ENCODE measurements around the gene NDUFS4.

DNA sequence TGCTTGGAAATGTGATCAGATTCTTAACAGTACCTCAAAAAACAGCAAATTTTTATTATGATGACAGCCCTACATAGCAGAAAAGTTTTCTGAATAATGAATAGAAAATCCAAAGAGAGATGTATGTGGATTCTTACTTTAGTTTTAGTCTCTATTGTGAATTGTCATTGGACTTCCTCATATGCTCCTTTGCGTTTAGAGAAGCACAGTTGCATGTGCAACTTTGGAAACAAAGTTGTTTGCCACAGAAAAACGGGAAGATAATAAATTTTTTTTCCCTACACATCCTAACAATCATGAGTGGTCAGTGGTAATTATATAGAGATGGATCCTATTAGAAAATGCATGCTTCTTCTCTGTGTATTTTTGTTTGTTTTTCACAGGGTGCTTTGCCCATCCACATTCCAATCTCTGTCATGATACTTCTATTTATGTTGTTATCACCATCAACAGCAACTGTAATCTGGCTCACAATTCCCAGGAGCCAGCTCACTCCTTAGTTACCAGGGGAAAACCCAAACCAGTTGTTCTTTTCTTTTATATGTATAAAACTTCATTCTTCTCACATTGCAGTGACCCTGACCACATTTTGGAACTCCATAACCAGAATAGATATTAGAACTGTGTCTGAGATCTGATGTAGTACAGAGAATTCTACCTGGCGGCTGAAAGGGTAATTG is 118.7 kb downstream of the NDUFS4 start:
- TF ChIP-seq, protein P1, sequence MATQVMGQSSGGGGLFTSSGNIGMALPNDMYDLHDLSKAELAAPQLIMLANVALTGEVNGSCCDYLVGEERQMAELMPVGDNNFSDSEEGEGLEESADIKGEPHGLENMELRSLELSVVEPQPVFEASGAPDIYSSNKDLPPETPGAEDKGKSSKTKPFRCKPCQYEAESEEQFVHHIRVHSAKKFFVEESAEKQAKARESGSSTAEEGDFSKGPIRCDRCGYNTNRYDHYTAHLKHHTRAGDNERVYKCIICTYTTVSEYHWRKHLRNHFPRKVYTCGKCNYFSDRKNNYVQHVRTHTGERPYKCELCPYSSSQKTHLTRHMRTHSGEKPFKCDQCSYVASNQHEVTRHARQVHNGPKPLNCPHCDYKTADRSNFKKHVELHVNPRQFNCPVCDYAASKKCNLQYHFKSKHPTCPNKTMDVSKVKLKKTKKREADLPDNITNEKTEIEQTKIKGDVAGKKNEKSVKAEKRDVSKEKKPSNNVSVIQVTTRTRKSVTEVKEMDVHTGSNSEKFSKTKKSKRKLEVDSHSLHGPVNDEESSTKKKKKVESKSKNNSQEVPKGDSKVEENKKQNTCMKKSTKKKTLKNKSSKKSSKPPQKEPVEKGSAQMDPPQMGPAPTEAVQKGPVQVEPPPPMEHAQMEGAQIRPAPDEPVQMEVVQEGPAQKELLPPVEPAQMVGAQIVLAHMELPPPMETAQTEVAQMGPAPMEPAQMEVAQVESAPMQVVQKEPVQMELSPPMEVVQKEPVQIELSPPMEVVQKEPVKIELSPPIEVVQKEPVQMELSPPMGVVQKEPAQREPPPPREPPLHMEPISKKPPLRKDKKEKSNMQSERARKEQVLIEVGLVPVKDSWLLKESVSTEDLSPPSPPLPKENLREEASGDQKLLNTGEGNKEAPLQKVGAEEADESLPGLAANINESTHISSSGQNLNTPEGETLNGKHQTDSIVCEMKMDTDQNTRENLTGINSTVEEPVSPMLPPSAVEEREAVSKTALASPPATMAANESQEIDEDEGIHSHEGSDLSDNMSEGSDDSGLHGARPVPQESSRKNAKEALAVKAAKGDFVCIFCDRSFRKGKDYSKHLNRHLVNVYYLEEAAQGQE (IDR thresholded peaks at IDR 0.05; ENCODE audit: low read depth, low read length), result no peak
- TF ChIP-seq, protein P2, sequence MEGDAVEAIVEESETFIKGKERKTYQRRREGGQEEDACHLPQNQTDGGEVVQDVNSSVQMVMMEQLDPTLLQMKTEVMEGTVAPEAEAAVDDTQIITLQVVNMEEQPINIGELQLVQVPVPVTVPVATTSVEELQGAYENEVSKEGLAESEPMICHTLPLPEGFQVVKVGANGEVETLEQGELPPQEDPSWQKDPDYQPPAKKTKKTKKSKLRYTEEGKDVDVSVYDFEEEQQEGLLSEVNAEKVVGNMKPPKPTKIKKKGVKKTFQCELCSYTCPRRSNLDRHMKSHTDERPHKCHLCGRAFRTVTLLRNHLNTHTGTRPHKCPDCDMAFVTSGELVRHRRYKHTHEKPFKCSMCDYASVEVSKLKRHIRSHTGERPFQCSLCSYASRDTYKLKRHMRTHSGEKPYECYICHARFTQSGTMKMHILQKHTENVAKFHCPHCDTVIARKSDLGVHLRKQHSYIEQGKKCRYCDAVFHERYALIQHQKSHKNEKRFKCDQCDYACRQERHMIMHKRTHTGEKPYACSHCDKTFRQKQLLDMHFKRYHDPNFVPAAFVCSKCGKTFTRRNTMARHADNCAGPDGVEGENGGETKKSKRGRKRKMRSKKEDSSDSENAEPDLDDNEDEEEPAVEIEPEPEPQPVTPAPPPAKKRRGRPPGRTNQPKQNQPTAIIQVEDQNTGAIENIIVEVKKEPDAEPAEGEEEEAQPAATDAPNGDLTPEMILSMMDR (IDR thresholded peaks at IDR 0.05), result no peak
- TF ChIP-seq, protein P3, sequence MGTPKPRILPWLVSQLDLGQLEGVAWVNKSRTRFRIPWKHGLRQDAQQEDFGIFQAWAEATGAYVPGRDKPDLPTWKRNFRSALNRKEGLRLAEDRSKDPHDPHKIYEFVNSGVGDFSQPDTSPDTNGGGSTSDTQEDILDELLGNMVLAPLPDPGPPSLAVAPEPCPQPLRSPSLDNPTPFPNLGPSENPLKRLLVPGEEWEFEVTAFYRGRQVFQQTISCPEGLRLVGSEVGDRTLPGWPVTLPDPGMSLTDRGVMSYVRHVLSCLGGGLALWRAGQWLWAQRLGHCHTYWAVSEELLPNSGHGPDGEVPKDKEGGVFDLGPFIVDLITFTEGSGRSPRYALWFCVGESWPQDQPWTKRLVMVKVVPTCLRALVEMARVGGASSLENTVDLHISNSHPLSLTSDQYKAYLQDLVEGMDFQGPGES (IDR thresholded peaks at IDR 0.05; ENCODE audit: low read depth, low read length), result no peak
- TF ChIP-seq NRF1 (IDR thresholded peaks at IDR 0.05; ENCODE audit: low read depth, low read length), result no peak
- TF ChIP-seq EZH2phosphoT487 (IDR thresholded peaks at IDR 0.05; ENCODE audit: borderline replicate concordance, low read depth), result no peak
